RCC 7860 (cell line): ENCODE data around the gene MYL2.

Experiments
- DNase-seq: peaks from one replicate; pipeline ENCODE4 v3.0.0-alpha.2; 2015; ENCODE audit warnings: low spot score
- FAIRE-seq: peaks from 2 replicates; lab custom pipeline; 2012; peaks lifted over from hg19 to GRCh38; lab: Jason Lieb, UNC

Gene MYL2

DNA sequence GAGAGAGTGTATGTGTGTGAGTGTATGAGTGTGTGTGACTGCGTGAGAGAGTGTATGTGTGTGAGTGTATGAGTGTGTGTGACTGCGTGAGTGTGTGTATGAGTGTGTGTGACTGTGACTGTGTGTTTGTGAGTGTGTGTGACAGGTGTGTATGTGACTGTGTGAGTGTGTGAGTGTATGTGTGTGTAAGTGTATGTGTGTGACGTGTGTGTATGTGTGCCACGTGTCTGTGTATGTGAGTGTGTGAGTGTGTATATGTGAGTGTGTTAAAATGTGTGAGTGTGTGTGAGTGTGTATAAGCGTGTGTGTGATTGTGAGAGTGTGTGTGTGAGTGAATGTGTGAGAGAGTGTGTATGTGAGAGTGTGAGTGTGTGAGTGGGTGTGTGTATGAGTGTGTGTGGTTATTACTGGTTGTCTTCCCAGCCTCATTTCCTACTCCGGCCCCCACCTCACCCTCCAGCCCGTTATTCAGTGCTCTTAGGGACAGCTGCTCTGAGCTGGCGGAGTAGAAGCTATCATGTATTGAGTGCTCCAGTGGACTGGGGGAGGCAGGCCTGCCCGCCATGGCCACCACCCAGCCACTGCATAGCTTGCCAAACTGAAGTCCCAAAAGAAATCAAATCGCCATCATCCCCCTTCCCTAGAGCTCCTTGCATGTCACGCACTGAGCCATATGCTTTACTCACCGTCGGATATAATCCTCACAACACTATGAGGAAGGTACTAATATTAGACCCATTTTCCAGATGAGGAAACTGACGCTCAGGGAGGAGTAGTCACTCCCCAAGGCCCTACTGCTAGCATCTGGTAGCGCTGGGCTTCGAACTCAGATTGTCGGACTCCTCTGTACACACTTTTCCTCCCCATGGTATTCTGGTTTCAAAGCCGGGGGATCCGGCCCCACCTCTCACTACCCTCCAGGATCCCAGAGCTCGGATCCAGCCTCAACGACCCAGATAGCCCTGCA is 10.3 kb upstream of the MYL2 start:
- DNase-seq: no peak
- FAIRE-seq: no peak

- DNase-seq: no peak
- FAIRE-seq: no peak
Measured at GRCh38 chr12:110929818-110930217, 9.4 kb upstream of the MYL2 start.

DNA sequence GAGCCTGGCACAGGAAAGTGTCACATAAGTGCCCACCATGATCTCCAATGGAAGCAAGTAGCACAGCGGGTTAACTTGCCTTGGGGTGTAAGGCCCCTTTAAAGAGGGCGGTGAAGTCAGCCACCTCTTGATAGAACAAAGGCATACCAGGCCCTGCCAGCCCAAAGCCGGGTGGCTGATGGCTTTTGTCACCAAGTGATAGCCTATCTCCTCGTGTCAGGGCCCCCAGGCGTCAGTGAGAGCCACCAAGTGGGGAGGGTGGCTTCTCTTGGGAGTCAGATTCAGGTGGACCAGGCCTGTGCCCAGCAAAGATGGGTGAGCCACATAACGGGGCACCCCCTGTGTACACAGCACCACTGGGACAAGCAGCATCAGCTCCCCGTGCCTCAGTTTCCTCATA is 8.3 kb upstream of the MYL2 start:
- no peak for FAIRE-seq
- no peak for DNase-seq

DNA sequence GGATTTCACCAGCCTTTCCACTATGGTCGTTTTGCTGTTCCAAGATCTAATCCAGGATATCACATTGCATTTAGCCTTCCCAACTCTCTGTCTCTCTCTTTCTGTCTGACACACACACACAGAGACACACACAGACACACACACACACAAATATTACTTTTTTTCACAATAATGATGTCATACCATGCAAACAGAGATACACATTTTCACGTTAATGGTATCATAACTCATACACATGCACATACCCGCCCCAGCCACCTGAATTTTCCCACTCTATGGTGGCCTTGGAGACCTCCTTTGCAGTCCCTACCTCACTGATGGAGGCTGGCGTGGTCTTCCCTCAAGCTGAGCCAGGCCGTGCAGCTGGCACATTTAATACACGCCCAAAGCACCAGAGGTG is 7.2 kb upstream of the MYL2 start:
- FAIRE-seq (no peak), DNase-seq (no peak)

GRCh38 chr12:110923692-110924334 is 3.4 kb upstream of the MYL2 start:
- FAIRE-seq (no peak), DNase-seq (no peak)

GRCh38 chr12:110923192-110923591 is 2.8 kb upstream of the MYL2 start:
- no peak for FAIRE-seq
- no peak for DNase-seq

DNA sequence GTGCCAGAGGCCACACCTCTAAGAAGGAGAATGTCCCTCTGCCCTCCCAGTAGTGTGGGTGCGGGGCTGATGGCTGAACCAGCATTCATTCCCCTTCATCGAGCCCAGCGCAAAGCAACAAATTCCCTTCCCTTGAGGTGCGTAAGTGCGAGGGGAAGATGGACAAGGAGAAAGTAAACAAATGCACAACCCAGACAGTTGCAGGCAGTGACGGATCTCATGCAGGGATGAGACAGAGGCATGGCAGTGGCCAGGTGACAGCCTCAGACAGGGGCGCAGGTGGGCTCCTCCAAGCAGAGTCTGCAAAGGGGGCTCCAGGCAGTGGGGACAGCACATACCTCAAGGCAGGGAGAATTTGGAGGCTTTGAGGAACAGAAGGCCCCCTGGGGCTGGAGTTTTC is 2.3 kb upstream of the MYL2 start:
- FAIRE-seq: no peak

DNA sequence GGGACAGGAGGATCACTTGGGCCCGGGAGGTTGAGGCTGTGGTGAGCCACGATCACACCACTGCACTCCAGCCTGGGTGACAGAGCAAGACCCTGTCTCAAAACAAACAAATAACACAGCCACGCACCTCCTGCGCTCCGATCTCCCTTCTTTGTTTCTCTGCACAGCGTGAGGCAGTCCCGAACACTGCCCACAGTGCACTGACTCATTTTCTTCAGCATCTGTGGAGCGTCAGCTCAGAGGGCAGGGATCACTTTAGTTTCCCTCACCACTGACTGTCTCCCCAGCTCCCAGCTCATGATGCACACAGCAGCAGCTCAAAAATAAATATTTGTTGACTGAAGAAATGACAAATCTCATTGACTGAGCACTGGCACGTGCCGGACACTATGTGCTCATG is 883 bp upstream of the MYL2 start:
- no peak for FAIRE-seq
- peak; percentile 10 for DNase-seq

More for the DNA sequence above, 2.3 kb upstream of the MYL2 start:
- no peak for DNase-seq

DNA sequence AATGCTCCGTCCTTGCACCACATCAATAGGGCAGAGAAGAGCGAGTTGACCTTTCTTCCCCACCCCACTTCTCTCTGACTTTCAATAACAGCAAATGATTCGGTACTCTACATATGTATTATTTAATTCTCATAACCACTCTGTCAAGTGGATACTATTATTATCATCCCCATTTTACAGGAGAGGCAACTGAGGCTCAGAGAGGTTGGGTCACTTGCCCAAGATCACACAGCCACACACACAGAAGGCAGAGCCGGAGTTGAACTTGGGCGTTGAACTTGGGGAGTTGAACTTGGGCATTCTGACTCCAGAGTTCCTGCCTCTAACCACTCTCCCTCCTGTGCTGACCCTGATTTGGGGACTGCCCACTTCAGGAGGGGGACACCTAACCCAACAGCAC is 659 bp downstream of the MYL2 start:
- DNase-seq (no peak), FAIRE-seq (no peak)

GRCh38 chr12:110917961-110918360 is 2.4 kb downstream of the MYL2 start:
- FAIRE-seq (no peak), DNase-seq (no peak)

- peak; percentile 65 for DNase-seq
Measured at GRCh38 chr12:110917467-110917866, 2.9 kb downstream of the MYL2 start.

GRCh38 chr12:110916295-110916875 is 4.0 kb downstream of the MYL2 start:
- DNase-seq (no peak), FAIRE-seq (no peak)

More at GRCh38 chr12:110917467-110917866, 2.9 kb downstream of the MYL2 start:
- FAIRE-seq: no peak

DNA sequence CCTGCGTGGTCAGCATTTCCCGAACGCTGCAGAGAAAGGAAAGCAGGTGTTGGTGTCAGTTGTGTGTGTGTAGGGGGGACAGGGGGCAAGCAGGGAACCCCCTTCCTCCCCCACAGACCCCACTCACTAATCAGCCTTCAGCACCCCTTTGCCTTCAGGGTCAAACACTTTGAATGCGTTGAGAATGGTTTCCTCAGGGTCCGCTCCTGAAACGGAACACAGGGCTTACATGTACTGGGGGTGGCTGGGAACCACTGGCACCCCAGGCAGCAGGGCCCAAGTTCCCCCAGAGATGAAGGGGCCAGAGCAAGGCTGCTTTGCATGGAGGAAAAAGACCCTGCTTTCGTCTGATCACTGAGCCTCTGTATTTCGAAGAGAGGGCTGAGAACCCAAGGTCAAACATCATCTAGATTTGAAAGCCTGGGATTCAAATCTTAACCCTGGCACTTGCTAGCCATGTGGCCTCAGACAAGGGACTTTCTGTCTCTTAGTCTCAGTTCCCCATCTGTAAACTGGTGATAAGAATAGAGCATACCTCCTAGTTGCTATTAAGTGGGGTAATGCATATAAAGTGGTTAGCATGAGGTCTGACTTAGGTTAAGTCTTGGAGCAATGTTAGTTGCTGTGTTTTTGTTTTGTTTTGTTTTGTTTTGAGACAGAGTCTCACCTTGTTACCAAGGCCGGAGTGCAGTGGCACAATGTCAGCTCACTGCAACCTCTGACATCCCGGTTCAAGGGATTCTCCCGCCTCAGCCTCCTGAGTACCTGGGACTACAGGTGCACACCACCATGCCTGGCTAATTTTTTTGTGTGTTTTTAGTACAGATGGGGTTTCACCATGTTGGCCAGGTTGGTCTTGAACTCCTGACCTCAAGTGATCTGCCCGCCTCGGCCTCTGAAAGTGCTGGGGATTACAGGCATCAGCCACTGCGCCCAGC is 7.0 kb downstream of the MYL2 start:
- DNase-seq (no peak), FAIRE-seq (no peak)

GRCh38 chr12:110912263-110912662 is 8.1 kb downstream of the MYL2 start:
- DNase-seq: no peak
- FAIRE-seq: no peak

GRCh38 chr12:110908377-110909152 is 11.8 kb downstream of the MYL2 start:
- no peak for FAIRE-seq
- DNase-seq: no peak

- no peak for DNase-seq
- no peak for FAIRE-seq
Measured at GRCh38 chr12:110907583-110907982, 12.8 kb downstream of the MYL2 start.

- FAIRE-seq: no peak
- no peak for DNase-seq
Measured at GRCh38 chr12:110906985-110907384, 13.4 kb downstream of the MYL2 start.

GRCh38 chr12:110906516-110906915 is 13.9 kb downstream of the MYL2 start:
- DNase-seq: no peak
- FAIRE-seq: no peak

GRCh38 chr12:110906083-110906482 is 14.3 kb downstream of the MYL2 start:
- DNase-seq (no peak), FAIRE-seq (no peak)

GRCh38 chr12:110903511-110903910 is 16.9 kb downstream of the MYL2 start:
- DNase-seq: no peak
- FAIRE-seq: no peak
